HepG2 (cell line): ENCODE data around the gene TMEM127. TPM values are rescaled to one million over a fixed set of nuclear protein-coding genes. Genes with fewer than 3 reads are reported as not detected.

Experiments
- CHD2 ChIP-seq: IDR thresholded peaks from 2 replicates; pipeline ENCODE4 v1.6.1; 2011; ENCODE audit warnings: low read depth, low read length, improper control_type of control experiment
- ESRRA ChIP-seq: sonication (generic); formaldehyde crosslinking; IDR thresholded peaks from 2 replicates; pipeline ENCODE4 v1.5.1; 2020; ENCODE audit warnings: mild to moderate bottlenecking, low read depth, missing genetic modification reagents
- FOXC1 ChIP-seq: sonication (generic); formaldehyde crosslinking; IDR thresholded peaks from 2 replicates; pipeline ENCODE4 v1.8.0; 2022; ENCODE audit warnings: mild to moderate bottlenecking, missing genetic modification reagents, borderline replicate concordance
- HNRNPH1 ChIP-seq: fragments of 200-400 bp; formaldehyde crosslinking; optimal IDR thresholded peaks from 2 replicates; pipeline ENCODE3; 2017; ENCODE audit warnings: mild to moderate bottlenecking, low read depth, low read length
- MIER2 ChIP-seq: IDR thresholded peaks from 2 replicates; pipeline ENCODE4 v1.6.1; 2016; ENCODE audit warnings: missing biosample characterization, missing genetic modification reagents
- MTA1 ChIP-seq: sonication (generic); formaldehyde crosslinking; IDR thresholded peaks from 2 replicates; pipeline ENCODE4 v1.4.0; 2020; ENCODE audit warnings: missing genetic modification reagents, mild to moderate bottlenecking, borderline replicate concordance
- NFRKB ChIP-seq: fragments of 450-650 bp; IDR thresholded peaks from 2 replicates; pipeline ENCODE4 v1.6.1; 2017
- PAF1 ChIP-seq: IDR thresholded peaks from 2 replicates; pipeline ENCODE4 v1.6.1; 2016; ENCODE audit warnings: missing genetic modification reagents, missing compliant biosample characterization
- RORA ChIP-seq: sonication (generic); formaldehyde crosslinking; IDR thresholded peaks from 2 replicates; pipeline ENCODE4 v1.5.0; 2020; ENCODE audit warnings: mild to moderate bottlenecking, missing genetic modification reagents, moderate library complexity
- YEATS4 ChIP-seq: sonication (generic); formaldehyde crosslinking; IDR thresholded peaks from 2 replicates; pipeline ENCODE4 v1.4.0; 2020; ENCODE audit warnings: missing genetic modification reagents, borderline replicate concordance
- ZBTB20 ChIP-seq: sonication (generic); formaldehyde crosslinking; IDR thresholded peaks from 2 replicates; pipeline ENCODE4 v1.8.1; 2023; ENCODE audit warnings: missing genetic modification reagents, low read depth, mild to moderate bottlenecking, borderline replicate concordance
- ZFP41 ChIP-seq: sonication (generic); formaldehyde crosslinking; IDR thresholded peaks from 2 replicates; pipeline ENCODE4 v1.4.0; 2020; ENCODE audit warnings: mild to moderate bottlenecking, missing genetic modification reagents, borderline replicate concordance
- ZNF235 ChIP-seq: sonication (generic); formaldehyde crosslinking; IDR thresholded peaks from 2 replicates; pipeline ENCODE4 v1.8.1; 2023; ENCODE audit warnings: mild to moderate bottlenecking, missing genetic modification reagents, borderline replicate concordance
- polyA plus RNA-seq, 8 experiments: library from polyadenylated mRNA; depleted of rRNA in 3 of 8; stranded (reverse) in 7 of 8; unstranded in 1 of 8; fragments of >200 nt; fragmentation: Illumina TruSeq in 4 of 8; extraction: Trizol in 4 of 8; gene quantifications; 2 replicates each; pipeline versions ENCODE4 v1.2.1 to v1.2.3, GENCODE V29; 2011 to 2016; ENCODE audit warnings: low read depth in 4 of 8, missing spikeins in 1 of 8, mixed read lengths in 1 of 8; ENCODE audit not compliant: insufficient read depth in 1 of 8
- total RNA-seq, 5 experiments: library from RNA; depleted of rRNA; stranded (reverse); fragments of >200 nt; fragmentation: Illumina TruSeq; extraction: Trizol; gene quantifications; 2 replicates each; pipeline ENCODE4 v1.2.3, GENCODE V29; 2016; ENCODE audit warnings: low read depth in 1 of 5
- TF ChIP-seq, protein P1 (sequence below), 2 experiments: IDR thresholded peaks; 2 replicates each; pipeline ENCODE4 v1.6.1; 2011 to 2012; ENCODE audit warnings: low read length in 2 of 2, borderline replicate concordance in 1 of 2, low read depth in 1 of 2, mild to moderate bottlenecking in 1 of 2, moderate library complexity in 1 of 2
- TF ChIP-seq, protein P2 (sequence below): sonication (generic); formaldehyde crosslinking; IDR thresholded peaks from 2 replicates; pipeline ENCODE4 v1.5.0; 2020; ENCODE audit warnings: mild to moderate bottlenecking, missing genetic modification reagents
- TF ChIP-seq, protein P3 (sequence below): sonication (generic); formaldehyde crosslinking; IDR thresholded peaks from 2 replicates; pipeline ENCODE4 v1.8.1; 2023; ENCODE audit warnings: mild to moderate bottlenecking, missing genetic modification reagents, borderline replicate concordance
- TF ChIP-seq, protein P4 (sequence below), 2 experiments: sonication (generic) in 1 of 2; formaldehyde crosslinking in 1 of 2; IDR thresholded peaks; 2 replicates each; pipeline versions ENCODE4 v1.4.0 to v1.6.1; 2016 to 2020; ENCODE audit warnings: borderline replicate concordance in 1 of 2, low read depth in 1 of 2, mild to moderate bottlenecking in 1 of 2, missing genetic modification reagents in 1 of 2

TMEM127 gene
- total and polyA plus RNA-seq, 2 of the 13 experiments (the other 11 are each of a cell fraction or from before 2014, with no cell fraction given), result 21.5 to 33.9 TPM

DNA sequence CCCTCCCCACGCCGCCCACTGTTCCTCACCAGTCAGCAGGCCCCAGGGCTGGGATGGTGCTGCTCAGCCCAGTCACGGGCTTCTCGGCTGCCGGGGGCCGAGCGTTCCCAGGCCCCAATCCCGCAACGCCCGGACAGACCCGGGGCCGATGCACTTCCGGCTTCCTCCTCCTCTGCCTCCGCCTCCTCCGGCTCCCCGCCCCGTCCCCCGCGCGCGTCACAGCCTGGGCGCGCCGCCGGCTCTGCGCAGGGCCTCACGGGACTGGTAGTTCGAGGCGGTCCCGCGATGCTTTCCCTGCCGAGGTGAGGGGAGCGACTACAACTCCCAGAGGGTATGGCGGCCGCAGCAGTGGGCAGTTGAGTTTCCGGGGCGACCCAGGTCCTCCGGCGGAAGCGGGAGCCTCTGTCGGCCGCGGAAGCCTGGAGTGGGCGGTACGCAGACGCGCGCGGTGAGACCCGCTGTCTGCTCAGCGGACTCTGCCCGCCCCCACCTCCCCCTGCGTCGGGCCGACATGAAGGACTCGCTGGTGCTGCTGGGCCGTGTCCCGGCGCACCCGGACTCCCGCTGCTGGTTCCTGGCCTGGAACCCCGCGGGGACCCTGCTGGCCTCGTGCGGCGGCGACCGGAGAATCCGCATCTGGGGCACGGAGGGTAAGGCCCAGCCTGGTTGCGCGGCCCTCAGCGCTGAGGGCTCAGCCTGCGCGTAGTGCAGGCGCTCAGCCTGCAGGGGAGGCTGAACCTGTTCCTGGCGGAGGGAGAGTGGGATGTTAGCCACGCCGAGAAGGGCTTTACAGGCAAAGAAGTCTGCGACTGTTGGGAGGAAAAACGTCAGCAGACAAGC, at the start of gene TMEM127, which contains the start of gene CIAO1 (continued):
- no peak for TF ChIP-seq PAF1 (CRISPR knock-in tag)
- 0 out of 2 replicates have a peak, but pooled peaks have one; percentile 23 for TF ChIP-seq ZNF235 (CRISPR knock-in tag)
- peak; percentile 62 for TF ChIP-seq ZBTB20 (CRISPR knock-in tag)
- peak; percentile 99 for TF ChIP-seq FOXC1 (CRISPR knock-in tag)
- TF ChIP-seq, protein P1, sequence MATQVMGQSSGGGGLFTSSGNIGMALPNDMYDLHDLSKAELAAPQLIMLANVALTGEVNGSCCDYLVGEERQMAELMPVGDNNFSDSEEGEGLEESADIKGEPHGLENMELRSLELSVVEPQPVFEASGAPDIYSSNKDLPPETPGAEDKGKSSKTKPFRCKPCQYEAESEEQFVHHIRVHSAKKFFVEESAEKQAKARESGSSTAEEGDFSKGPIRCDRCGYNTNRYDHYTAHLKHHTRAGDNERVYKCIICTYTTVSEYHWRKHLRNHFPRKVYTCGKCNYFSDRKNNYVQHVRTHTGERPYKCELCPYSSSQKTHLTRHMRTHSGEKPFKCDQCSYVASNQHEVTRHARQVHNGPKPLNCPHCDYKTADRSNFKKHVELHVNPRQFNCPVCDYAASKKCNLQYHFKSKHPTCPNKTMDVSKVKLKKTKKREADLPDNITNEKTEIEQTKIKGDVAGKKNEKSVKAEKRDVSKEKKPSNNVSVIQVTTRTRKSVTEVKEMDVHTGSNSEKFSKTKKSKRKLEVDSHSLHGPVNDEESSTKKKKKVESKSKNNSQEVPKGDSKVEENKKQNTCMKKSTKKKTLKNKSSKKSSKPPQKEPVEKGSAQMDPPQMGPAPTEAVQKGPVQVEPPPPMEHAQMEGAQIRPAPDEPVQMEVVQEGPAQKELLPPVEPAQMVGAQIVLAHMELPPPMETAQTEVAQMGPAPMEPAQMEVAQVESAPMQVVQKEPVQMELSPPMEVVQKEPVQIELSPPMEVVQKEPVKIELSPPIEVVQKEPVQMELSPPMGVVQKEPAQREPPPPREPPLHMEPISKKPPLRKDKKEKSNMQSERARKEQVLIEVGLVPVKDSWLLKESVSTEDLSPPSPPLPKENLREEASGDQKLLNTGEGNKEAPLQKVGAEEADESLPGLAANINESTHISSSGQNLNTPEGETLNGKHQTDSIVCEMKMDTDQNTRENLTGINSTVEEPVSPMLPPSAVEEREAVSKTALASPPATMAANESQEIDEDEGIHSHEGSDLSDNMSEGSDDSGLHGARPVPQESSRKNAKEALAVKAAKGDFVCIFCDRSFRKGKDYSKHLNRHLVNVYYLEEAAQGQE (IDR thresholded peaks at IDR 0.05; ENCODE audit: borderline replicate concordance in 1 of 2, low read depth in 1 of 2, low read length in 2 of 2), result peak in 1 of 2 experiments; percentile 67; a peak in 1 of 4 replicates
- TF ChIP-seq, protein P2, sequence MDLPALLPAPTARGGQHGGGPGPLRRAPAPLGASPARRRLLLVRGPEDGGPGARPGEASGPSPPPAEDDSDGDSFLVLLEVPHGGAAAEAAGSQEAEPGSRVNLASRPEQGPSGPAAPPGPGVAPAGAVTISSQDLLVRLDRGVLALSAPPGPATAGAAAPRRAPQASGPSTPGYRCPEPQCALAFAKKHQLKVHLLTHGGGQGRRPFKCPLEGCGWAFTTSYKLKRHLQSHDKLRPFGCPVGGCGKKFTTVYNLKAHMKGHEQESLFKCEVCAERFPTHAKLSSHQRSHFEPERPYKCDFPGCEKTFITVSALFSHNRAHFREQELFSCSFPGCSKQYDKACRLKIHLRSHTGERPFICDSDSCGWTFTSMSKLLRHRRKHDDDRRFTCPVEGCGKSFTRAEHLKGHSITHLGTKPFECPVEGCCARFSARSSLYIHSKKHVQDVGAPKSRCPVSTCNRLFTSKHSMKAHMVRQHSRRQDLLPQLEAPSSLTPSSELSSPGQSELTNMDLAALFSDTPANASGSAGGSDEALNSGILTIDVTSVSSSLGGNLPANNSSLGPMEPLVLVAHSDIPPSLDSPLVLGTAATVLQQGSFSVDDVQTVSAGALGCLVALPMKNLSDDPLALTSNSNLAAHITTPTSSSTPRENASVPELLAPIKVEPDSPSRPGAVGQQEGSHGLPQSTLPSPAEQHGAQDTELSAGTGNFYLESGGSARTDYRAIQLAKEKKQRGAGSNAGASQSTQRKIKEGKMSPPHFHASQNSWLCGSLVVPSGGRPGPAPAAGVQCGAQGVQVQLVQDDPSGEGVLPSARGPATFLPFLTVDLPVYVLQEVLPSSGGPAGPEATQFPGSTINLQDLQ (CRISPR knock-in tag), result peak; percentile 27; the same call in 1 of the 2 replicates
- peak; percentile 85; the same call in 1 of the 2 replicates for TF ChIP-seq ESRRA (CRISPR knock-in tag)
- TF ChIP-seq, protein P3, sequence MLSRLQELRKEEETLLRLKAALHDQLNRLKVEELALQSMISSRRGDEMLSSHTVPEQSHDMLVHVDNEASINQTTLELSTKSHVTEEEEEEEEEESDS, result no peak; the same call in 1 of the 2 replicates
- TF ChIP-seq HNRNPH1, result no peak
- TF ChIP-seq, protein P4, sequence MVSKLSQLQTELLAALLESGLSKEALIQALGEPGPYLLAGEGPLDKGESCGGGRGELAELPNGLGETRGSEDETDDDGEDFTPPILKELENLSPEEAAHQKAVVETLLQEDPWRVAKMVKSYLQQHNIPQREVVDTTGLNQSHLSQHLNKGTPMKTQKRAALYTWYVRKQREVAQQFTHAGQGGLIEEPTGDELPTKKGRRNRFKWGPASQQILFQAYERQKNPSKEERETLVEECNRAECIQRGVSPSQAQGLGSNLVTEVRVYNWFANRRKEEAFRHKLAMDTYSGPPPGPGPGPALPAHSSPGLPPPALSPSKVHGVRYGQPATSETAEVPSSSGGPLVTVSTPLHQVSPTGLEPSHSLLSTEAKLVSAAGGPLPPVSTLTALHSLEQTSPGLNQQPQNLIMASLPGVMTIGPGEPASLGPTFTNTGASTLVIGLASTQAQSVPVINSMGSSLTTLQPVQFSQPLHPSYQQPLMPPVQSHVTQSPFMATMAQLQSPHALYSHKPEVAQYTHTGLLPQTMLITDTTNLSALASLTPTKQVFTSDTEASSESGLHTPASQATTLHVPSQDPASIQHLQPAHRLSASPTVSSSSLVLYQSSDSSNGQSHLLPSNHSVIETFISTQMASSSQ (IDR thresholded peaks at IDR 0.05; ENCODE audit: low read depth), result no peak
- TF ChIP-seq, protein P4 (CRISPR knock-in tag; IDR thresholded peaks at IDR 0.05; ENCODE audit: borderline replicate concordance), result peak; percentile 73; the same call in 1 of the 2 replicates
- TF ChIP-seq ZFP41 (CRISPR knock-in tag), result no peak; the same call in 1 of the 2 replicates
- peak; percentile 97 for TF ChIP-seq CHD2
- no peak for TF ChIP-seq NFRKB
- no peak; the same call in 1 of the 2 replicates for TF ChIP-seq MIER2 (CRISPR knock-in tag)
- TF ChIP-seq RORA (CRISPR knock-in tag), result no peak
- peak; percentile 98 for TF ChIP-seq YEATS4
- TF ChIP-seq MTA1 (CRISPR knock-in tag), result peak; percentile 84
